H9 (cell line): ENCODE data around the gene PIP5KL1. TPM values are rescaled to one million over a fixed set of nuclear protein-coding genes. Genes with fewer than 3 reads are reported as not detected.

Experiments
- DNase-seq: peaks from one replicate; pipeline ENCODE4 v3.0.0-alpha.2; 2017
- H2AFZ ChIP-seq: one replicate; pipeline ENCODE4 v1.6.1; 2013; ENCODE audit warnings: mild to moderate bottlenecking, low read length, control low read depth, moderate library complexity
- H2AK5ac ChIP-seq: 2 replicates; pipeline ENCODE4 v1.6.1; 2013; ENCODE audit warnings: low read length, control low read depth, mixed read lengths; ENCODE audit not compliant: insufficient read length
- H2BK120ac ChIP-seq: one replicate; pipeline ENCODE4 v1.6.1; 2013; ENCODE audit warnings: low read depth, mild to moderate bottlenecking, low read length, control low read depth, inconsistent platforms; ENCODE audit not compliant: poor library complexity, severe bottlenecking
- H2BK12ac ChIP-seq: 2 replicates; pipeline ENCODE4 v1.6.1; 2013; ENCODE audit warnings: low read length, control low read depth, mixed read lengths, low read depth; ENCODE audit not compliant: insufficient read length
- H2BK15ac ChIP-seq: 2 replicates; pipeline ENCODE4 v1.6.1; 2013; ENCODE audit warnings: low read depth, low read length, control low read depth
- H2BK20ac ChIP-seq: one replicate; pipeline ENCODE4 v1.6.1; 2013; ENCODE audit warnings: low read depth, mild to moderate bottlenecking, low read length, control low read depth, inconsistent platforms; ENCODE audit not compliant: poor library complexity, severe bottlenecking
- H2BK5ac ChIP-seq: 2 replicates; pipeline ENCODE4 v1.6.1; 2013; ENCODE audit warnings: low read length, control low read depth, mixed read lengths; ENCODE audit not compliant: insufficient read length
- H3K14ac ChIP-seq: 2 replicates; pipeline ENCODE4 v1.6.1; 2013; ENCODE audit warnings: low read length, control low read depth; ENCODE audit not compliant: insufficient read depth
- H3K18ac ChIP-seq: 2 replicates; pipeline ENCODE4 v1.6.1; 2013; ENCODE audit warnings: low read depth, mild to moderate bottlenecking, mixed read lengths, low read length, control low read depth; ENCODE audit not compliant: insufficient read length
- H3K23ac ChIP-seq: 2 replicates; pipeline ENCODE4 v1.6.1; 2013; ENCODE audit warnings: low read length, control low read depth, mixed read lengths, low read depth; ENCODE audit not compliant: insufficient read length
- H3K23me2 ChIP-seq: 2 replicates; pipeline ENCODE4 v1.6.1; 2013; ENCODE audit warnings: low read depth, mild to moderate bottlenecking, mixed read lengths, low read length, control low read depth; ENCODE audit not compliant: insufficient read length, poor library complexity, severe bottlenecking
- H3K27ac ChIP-seq: 2 replicates; pipeline ENCODE4 v1.5.1; 2013; ENCODE audit warnings: low read length, control low read depth, mixed read lengths, low read depth; ENCODE audit not compliant: insufficient read length
- H3K27me3 ChIP-seq: 2 replicates; pipeline ENCODE4 v1.6.1; 2013; ENCODE audit warnings: low read length, control low read depth, inconsistent platforms; ENCODE audit not compliant: insufficient read depth
- H3K4ac ChIP-seq: 2 replicates; pipeline ENCODE4 v1.6.1; 2013; ENCODE audit warnings: low read depth, mild to moderate bottlenecking, control low read depth, inconsistent platforms, low read length, moderate library complexity
- H3K4me1 ChIP-seq: 2 replicates; pipeline ENCODE4 v1.6.1; 2013; ENCODE audit warnings: low read length, control low read depth, inconsistent platforms; ENCODE audit not compliant: insufficient read depth
- H3K4me2 ChIP-seq: 2 replicates; pipeline ENCODE4 v1.6.1; 2013; ENCODE audit warnings: low read length, control low read depth, mixed read lengths; ENCODE audit not compliant: insufficient read length, insufficient read depth
- H3K56ac ChIP-seq: 2 replicates; pipeline ENCODE4 v1.6.1; 2013; ENCODE audit warnings: low read depth, mild to moderate bottlenecking, mixed read lengths, low read length, control low read depth; ENCODE audit not compliant: insufficient read length
- H3K79me1 ChIP-seq: 2 replicates; pipeline ENCODE4 v1.6.1; 2013; ENCODE audit warnings: low read depth, mild to moderate bottlenecking, moderate library complexity, low read length, control low read depth, inconsistent platforms; ENCODE audit not compliant: insufficient read depth, poor library complexity, severe bottlenecking
- H3K79me2 ChIP-seq: 2 replicates; pipeline ENCODE4 v1.6.1; 2013; ENCODE audit warnings: low read length, control low read depth, inconsistent platforms; ENCODE audit not compliant: insufficient read depth
- H3K9ac ChIP-seq: 2 replicates; pipeline ENCODE4 v1.6.1; 2013; ENCODE audit warnings: low read length, control low read depth, mixed read lengths; ENCODE audit not compliant: insufficient read length; ENCODE audit errors: extremely low read depth
- H3K9me3 ChIP-seq: one replicate; pipeline ENCODE4 v1.6.1; 2013; ENCODE audit warnings: low read depth, low read length, inconsistent platforms; ENCODE audit not compliant: control insufficient read depth
- H3T11ph ChIP-seq: one replicate; pipeline ENCODE4 v1.6.1; 2013; ENCODE audit warnings: mild to moderate bottlenecking, low read length, control low read depth, inconsistent platforms
- H4K20me1 ChIP-seq: one replicate; pipeline ENCODE4 v1.6.1; 2013; ENCODE audit not compliant: control insufficient read depth, insufficient read length, insufficient read depth
- H4K5ac ChIP-seq: 2 replicates; pipeline ENCODE4 v1.6.1; 2013; ENCODE audit warnings: low read depth, mild to moderate bottlenecking, mixed read lengths, low read length, control low read depth; ENCODE audit not compliant: insufficient read length
- H4K8ac ChIP-seq: replicated peaks from 2 replicates; pipeline ENCODE4 v1.6.1; 2013; ENCODE audit warnings: low read length, control low read depth, mixed read lengths, low read depth; ENCODE audit not compliant: insufficient read length
- H4K91ac ChIP-seq: 2 replicates; pipeline ENCODE4 v1.6.1; 2013; ENCODE audit warnings: low read depth, mild to moderate bottlenecking, moderate library complexity, mixed read lengths, low read length, control low read depth; ENCODE audit not compliant: insufficient read length
- H3K27ac Mint-ChIP-seq, 3 experiments: 2 replicates in 2 of 3; 3 replicates in 1 of 3; pipeline ENCODE4 v1.8.0; 2020 to 2021; ENCODE audit warnings: mixed read lengths in 3 of 3, mild to moderate bottlenecking in 1 of 3, moderate library complexity in 1 of 3
- H3K27me3 Mint-ChIP-seq: 2 replicates; pipeline ENCODE4 v1.8.0; 2021; ENCODE audit warnings: low read depth, mild to moderate bottlenecking, moderate library complexity, mixed read lengths
- H3K36me3 Mint-ChIP-seq, 3 experiments: 2 replicates in 2 of 3; 3 replicates in 1 of 3; pipeline ENCODE4 v1.8.0; 2020 to 2021; ENCODE audit warnings: low read depth in 3 of 3, mixed read lengths in 3 of 3; ENCODE audit not compliant: insufficient read depth in 1 of 3
- H3K4me1 Mint-ChIP-seq, 2 experiments: 2 replicates each; pipeline ENCODE4 v1.8.0; 2020; ENCODE audit warnings: mixed read lengths in 2 of 2
- H3K4me3 Mint-ChIP-seq, 2 experiments: 2 replicates in 1 of 2; 3 replicates in 1 of 2; pipeline ENCODE4 v1.8.0; 2020 to 2021; ENCODE audit warnings: mild to moderate bottlenecking in 2 of 2, mixed read lengths in 2 of 2, moderate library complexity in 1 of 2
- H3K9me3 Mint-ChIP-seq, 2 experiments: 2 replicates in 1 of 2; 3 replicates in 1 of 2; pipeline ENCODE4 v1.8.0; 2020; ENCODE audit warnings: mild to moderate bottlenecking in 2 of 2, mixed read lengths in 2 of 2, moderate library complexity in 1 of 2
- CTCF ChIP-seq: fragments of 200-600 bp; sonication (generic); conservative IDR thresholded peaks from 3 replicates; pipeline ENCODE4 v1.8.0; 2021; ENCODE audit warnings: antibody characterized with exemption, mild to moderate bottlenecking
- WGBS: extraction: QIAGEN DNeasy Blood & Tissue Kit; methylation state at CpG from one replicate; pipeline ENCODE4 v1.1.7; 2013; ENCODE audit warnings: missing lambda C conversion rate, low lambda C conversion rate, mixed read lengths; ENCODE audit not compliant: insufficient read length; ENCODE audit errors: extremely low coverage; 5-methylcytosine and 5-hydroxymethylcytosine counted together
- total RNA-seq: library from RNA; stranded (reverse); gene quantifications from 2 replicates; pipeline ENCODE4 v1.2.1, GENCODE V29; 2021

PIP5KL1 gene
- total RNA-seq, 1 experiment from 2014 or later = 11.6 TPM

GRCh38 chr9:127928676-127929624 is 1.6 kb downstream of the PIP5KL1 start:
- H4K91ac ChIP-seq = no peak overlapping the region
- H4K20me1 ChIP-seq = no peaks in the 10 kb centered on the region
- peaks cover 16% of the 10 kb centered on the region for H3K23me2 ChIP-seq
- H4K5ac ChIP-seq = no peak overlapping the region
- H2BK20ac ChIP-seq = no peak overlapping the region
- WGBS = no CpG with 5 or more reads among the region's 11 CpGs
- no peak for DNase-seq
- no peaks in the 10 kb centered on the region for H3K9me3 ChIP-seq
- no peak overlapping the region for H3K23ac ChIP-seq
- no peak overlapping the region for H2AFZ ChIP-seq
- peaks cover 2% of the 10 kb centered on the region; the same call in 1 of the 2 replicates for H3K4me1 ChIP-seq
- H3K79me1 ChIP-seq = no peaks in the 10 kb centered on the region
- no peak overlapping the region for H4K8ac ChIP-seq
- no peak overlapping the region for H3T11ph ChIP-seq
- H2BK120ac ChIP-seq = no peak overlapping the region
- H3K27ac ChIP-seq = no peak overlapping the region
- no peaks in the 10 kb centered on the region for H3K79me2 ChIP-seq
- no peak overlapping the region for H3K4ac ChIP-seq
- no peak overlapping the region for H3K9ac ChIP-seq
- no peak for TF ChIP-seq CTCF
- H3K14ac ChIP-seq = no peak overlapping the region; the same call in 1 of the 2 replicates
- no peak overlapping the region for H3K18ac ChIP-seq
- H3K4me3 Mint-ChIP-seq = peak overlapping the region; percentile 39 to 97; a peak in 4 of 5 replicates
- H3K56ac ChIP-seq = no peak overlapping the region
- peaks cover 2 to 6% (median 3%) of the 10 kb centered on the region in 3 experiments; a peak in 5 of 7 replicates for H3K36me3 Mint-ChIP-seq
- H3K4me1 Mint-ChIP-seq = peaks cover 21 to 34% of the 10 kb centered on the region in 2 experiments
- H2BK15ac ChIP-seq = no peak overlapping the region
- H2BK12ac ChIP-seq = no peak overlapping the region
- H3K4me2 ChIP-seq = no peak overlapping the region
- H3K27me3 Mint-ChIP-seq = peaks cover 30% of the 10 kb centered on the region
- H2BK5ac ChIP-seq = no peak overlapping the region
- no peaks in the 10 kb centered on the region; a peak in 1 of 5 replicates for H3K9me3 Mint-ChIP-seq
- H3K27me3 ChIP-seq = no peaks in the 10 kb centered on the region
- peak overlapping the region in 1 of 3 experiments; percentile 72; a peak in 3 of 7 replicates for H3K27ac Mint-ChIP-seq
- H2AK5ac ChIP-seq = no peak overlapping the region
